H9 (cell line): ENCODE measurements around the gene KRTAP10-5. TPM values are rescaled to one million over a fixed set of nuclear protein-coding genes. Genes with fewer than 3 reads are reported as not detected.

Source experiments
- DNase-seq: peaks from one replicate; pipeline ENCODE4 v3.0.0-alpha.2; 2017
- H2AFZ ChIP-seq: one replicate; pipeline ENCODE4 v1.6.1; 2013; ENCODE audit warnings: mild to moderate bottlenecking, low read length, control low read depth, moderate library complexity
- H2AK5ac ChIP-seq: 2 replicates; pipeline ENCODE4 v1.6.1; 2013; ENCODE audit warnings: low read length, control low read depth, mixed read lengths; ENCODE audit not compliant: insufficient read length
- H2BK120ac ChIP-seq: one replicate; pipeline ENCODE4 v1.6.1; 2013; ENCODE audit warnings: low read depth, mild to moderate bottlenecking, low read length, control low read depth, inconsistent platforms; ENCODE audit not compliant: poor library complexity, severe bottlenecking
- H2BK12ac ChIP-seq: 2 replicates; pipeline ENCODE4 v1.6.1; 2013; ENCODE audit warnings: low read length, control low read depth, mixed read lengths, low read depth; ENCODE audit not compliant: insufficient read length
- H2BK15ac ChIP-seq: 2 replicates; pipeline ENCODE4 v1.6.1; 2013; ENCODE audit warnings: low read depth, low read length, control low read depth
- H2BK20ac ChIP-seq: one replicate; pipeline ENCODE4 v1.6.1; 2013; ENCODE audit warnings: low read depth, mild to moderate bottlenecking, low read length, control low read depth, inconsistent platforms; ENCODE audit not compliant: poor library complexity, severe bottlenecking
- H2BK5ac ChIP-seq: 2 replicates; pipeline ENCODE4 v1.6.1; 2013; ENCODE audit warnings: low read length, control low read depth, mixed read lengths; ENCODE audit not compliant: insufficient read length
- H3K14ac ChIP-seq: 2 replicates; pipeline ENCODE4 v1.6.1; 2013; ENCODE audit warnings: low read length, control low read depth; ENCODE audit not compliant: insufficient read depth
- H3K18ac ChIP-seq: 2 replicates; pipeline ENCODE4 v1.6.1; 2013; ENCODE audit warnings: low read depth, mild to moderate bottlenecking, mixed read lengths, low read length, control low read depth; ENCODE audit not compliant: insufficient read length
- H3K23ac ChIP-seq: 2 replicates; pipeline ENCODE4 v1.6.1; 2013; ENCODE audit warnings: low read length, control low read depth, mixed read lengths, low read depth; ENCODE audit not compliant: insufficient read length
- H3K23me2 ChIP-seq: 2 replicates; pipeline ENCODE4 v1.6.1; 2013; ENCODE audit warnings: low read depth, mild to moderate bottlenecking, mixed read lengths, low read length, control low read depth; ENCODE audit not compliant: insufficient read length, poor library complexity, severe bottlenecking
- H3K27ac ChIP-seq: 2 replicates; pipeline ENCODE4 v1.5.1; 2013; ENCODE audit warnings: low read length, control low read depth, mixed read lengths, low read depth; ENCODE audit not compliant: insufficient read length
- H3K27me3 ChIP-seq: 2 replicates; pipeline ENCODE4 v1.6.1; 2013; ENCODE audit warnings: low read length, control low read depth, inconsistent platforms; ENCODE audit not compliant: insufficient read depth
- H3K4ac ChIP-seq: 2 replicates; pipeline ENCODE4 v1.6.1; 2013; ENCODE audit warnings: low read depth, mild to moderate bottlenecking, control low read depth, inconsistent platforms, low read length, moderate library complexity
- H3K4me1 ChIP-seq: 2 replicates; pipeline ENCODE4 v1.6.1; 2013; ENCODE audit warnings: low read length, control low read depth, inconsistent platforms; ENCODE audit not compliant: insufficient read depth
- H3K4me2 ChIP-seq: 2 replicates; pipeline ENCODE4 v1.6.1; 2013; ENCODE audit warnings: low read length, control low read depth, mixed read lengths; ENCODE audit not compliant: insufficient read length, insufficient read depth
- H3K56ac ChIP-seq: 2 replicates; pipeline ENCODE4 v1.6.1; 2013; ENCODE audit warnings: low read depth, mild to moderate bottlenecking, mixed read lengths, low read length, control low read depth; ENCODE audit not compliant: insufficient read length
- H3K79me1 ChIP-seq: 2 replicates; pipeline ENCODE4 v1.6.1; 2013; ENCODE audit warnings: low read depth, mild to moderate bottlenecking, moderate library complexity, low read length, control low read depth, inconsistent platforms; ENCODE audit not compliant: insufficient read depth, poor library complexity, severe bottlenecking
- H3K79me2 ChIP-seq: 2 replicates; pipeline ENCODE4 v1.6.1; 2013; ENCODE audit warnings: low read length, control low read depth, inconsistent platforms; ENCODE audit not compliant: insufficient read depth
- H3K9ac ChIP-seq: 2 replicates; pipeline ENCODE4 v1.6.1; 2013; ENCODE audit warnings: low read length, control low read depth, mixed read lengths; ENCODE audit not compliant: insufficient read length; ENCODE audit errors: extremely low read depth
- H3K9me3 ChIP-seq: one replicate; pipeline ENCODE4 v1.6.1; 2013; ENCODE audit warnings: low read depth, low read length, inconsistent platforms; ENCODE audit not compliant: control insufficient read depth
- H3T11ph ChIP-seq: one replicate; pipeline ENCODE4 v1.6.1; 2013; ENCODE audit warnings: mild to moderate bottlenecking, low read length, control low read depth, inconsistent platforms
- H4K20me1 ChIP-seq: one replicate; pipeline ENCODE4 v1.6.1; 2013; ENCODE audit not compliant: control insufficient read depth, insufficient read length, insufficient read depth
- H4K5ac ChIP-seq: 2 replicates; pipeline ENCODE4 v1.6.1; 2013; ENCODE audit warnings: low read depth, mild to moderate bottlenecking, mixed read lengths, low read length, control low read depth; ENCODE audit not compliant: insufficient read length
- H4K8ac ChIP-seq: replicated peaks from 2 replicates; pipeline ENCODE4 v1.6.1; 2013; ENCODE audit warnings: low read length, control low read depth, mixed read lengths, low read depth; ENCODE audit not compliant: insufficient read length
- H4K91ac ChIP-seq: 2 replicates; pipeline ENCODE4 v1.6.1; 2013; ENCODE audit warnings: low read depth, mild to moderate bottlenecking, moderate library complexity, mixed read lengths, low read length, control low read depth; ENCODE audit not compliant: insufficient read length
- H3K27ac Mint-ChIP-seq, 3 experiments: 2 replicates in 2 of 3; 3 replicates in 1 of 3; pipeline ENCODE4 v1.8.0; 2020 to 2021; ENCODE audit warnings: mixed read lengths in 3 of 3, mild to moderate bottlenecking in 1 of 3, moderate library complexity in 1 of 3
- H3K27me3 Mint-ChIP-seq: 2 replicates; pipeline ENCODE4 v1.8.0; 2021; ENCODE audit warnings: low read depth, mild to moderate bottlenecking, moderate library complexity, mixed read lengths
- H3K36me3 Mint-ChIP-seq, 3 experiments: 2 replicates in 2 of 3; 3 replicates in 1 of 3; pipeline ENCODE4 v1.8.0; 2020 to 2021; ENCODE audit warnings: low read depth in 3 of 3, mixed read lengths in 3 of 3; ENCODE audit not compliant: insufficient read depth in 1 of 3
- H3K4me1 Mint-ChIP-seq, 2 experiments: 2 replicates each; pipeline ENCODE4 v1.8.0; 2020; ENCODE audit warnings: mixed read lengths in 2 of 2
- H3K4me3 Mint-ChIP-seq, 2 experiments: 2 replicates in 1 of 2; 3 replicates in 1 of 2; pipeline ENCODE4 v1.8.0; 2020 to 2021; ENCODE audit warnings: mild to moderate bottlenecking in 2 of 2, mixed read lengths in 2 of 2, moderate library complexity in 1 of 2
- H3K9me3 Mint-ChIP-seq, 2 experiments: 2 replicates in 1 of 2; 3 replicates in 1 of 2; pipeline ENCODE4 v1.8.0; 2020; ENCODE audit warnings: mild to moderate bottlenecking in 2 of 2, mixed read lengths in 2 of 2, moderate library complexity in 1 of 2
- CTCF ChIP-seq: fragments of 200-600 bp; sonication (generic); conservative IDR thresholded peaks from 3 replicates; pipeline ENCODE4 v1.8.0; 2021; ENCODE audit warnings: antibody characterized with exemption, mild to moderate bottlenecking
- WGBS: extraction: QIAGEN DNeasy Blood & Tissue Kit; methylation state at CpG from one replicate; pipeline ENCODE4 v1.1.7; 2013; ENCODE audit warnings: missing lambda C conversion rate, low lambda C conversion rate, mixed read lengths; ENCODE audit not compliant: insufficient read length; ENCODE audit errors: extremely low coverage; 5-methylcytosine and 5-hydroxymethylcytosine counted together
- total RNA-seq: library from RNA; stranded (reverse); gene quantifications from 2 replicates; pipeline ENCODE4 v1.2.1, GENCODE V29; 2021

The KRTAP10-5 gene
- total RNA-seq, 1 experiment from 2014 or later: not detected

GRCh38 chr21:44616591-44616926, 36.2 kb upstream of the KRTAP10-5 start:
- Histone ChIP-seq H3K4me1 (no peaks in the 10 kb centered on the region), H3K56ac (no peak overlapping the region), H4K20me1 (no peaks in the 10 kb centered on the region), H3K9me3 (peaks cover 7% of the 10 kb centered on the region), H2BK120ac (no peak overlapping the region), H4K5ac (no peak overlapping the region), H3T11ph (no peak overlapping the region), H3K27ac (no peak overlapping the region), H3K18ac (no peak overlapping the region), H3K79me2 (no peaks in the 10 kb centered on the region), H3K23me2 (no peaks in the 10 kb centered on the region), H2AFZ (no peak overlapping the region), H3K27me3 (no peaks in the 10 kb centered on the region), H2BK12ac (no peak overlapping the region), H4K91ac (no peak overlapping the region), H3K23ac (no peak overlapping the region), H3K4me2 (no peak overlapping the region), H2BK15ac (no peak overlapping the region), H2BK20ac (no peak overlapping the region), H3K14ac (no peak overlapping the region), H4K8ac (no peak overlapping the region), H2AK5ac (no peak overlapping the region), H2BK5ac (no peak overlapping the region), H3K79me1 (no peaks in the 10 kb centered on the region), H3K9ac (no peak overlapping the region), H3K4ac (no peak overlapping the region)
- DNase-seq: no peak
- no CpG with 5 or more reads among the region's 16 CpGs for WGBS
- peak overlapping the region in 1 of 3 experiments; percentile 75; a peak in 2 of 7 replicates for H3K27ac Mint-ChIP-seq
- no peak for TF ChIP-seq CTCF
- H3K4me1 Mint-ChIP-seq: peaks cover 27% of the 10 kb centered on the region in 2 experiments
- H3K4me3 Mint-ChIP-seq: no peak overlapping the region
- peaks cover 5 to 23% (median 18%) of the 10 kb centered on the region in 3 experiments for H3K36me3 Mint-ChIP-seq
- H3K9me3 Mint-ChIP-seq: peaks cover 27 to 34% of the 10 kb centered on the region in 2 experiments
- H3K27me3 Mint-ChIP-seq: peaks cover 2% of the 10 kb centered on the region
